WTC11 (cell line): Measurements from ENCODE around the gene MIGA2. TPM values are rescaled to one million over a fixed set of nuclear protein-coding genes. Genes with fewer than 3 reads are reported as not detected.

Experiments
- ATAC-seq: fragments of 200-7000 bp; cut with Tn5 transposase; 2 replicates; pipeline ENCODE4 v1.10.0; 2021; ENCODE audit warnings: mild to moderate bottlenecking, moderate library complexity
- CTCF ChIA-PET: fragments of 300-600 bp; sonication (Branson Sonifier 250); formaldehyde crosslinking; loops from one replicate; lab custom pipeline; 2021; ENCODE audit warnings: antibody characterized with exemption; lab: Charles Lee
- POLR2A ChIA-PET: fragments of 350-600 bp; sonication (Branson Sonifier 250); formaldehyde crosslinking; loops from one replicate; lab custom pipeline; 2021; ENCODE audit warnings: antibody characterized with exemption; lab: Charles Lee
- DNase-seq: peaks from one replicate; pipeline ENCODE4 v3.0.0; 2021; ENCODE audit warnings: low spot score
- H3K27ac Mint-ChIP-seq: 2 replicates; pipeline ENCODE4 v1.8.0; 2021; ENCODE audit warnings: mixed read lengths
- H3K27me3 Mint-ChIP-seq: 2 replicates; pipeline ENCODE4 v1.8.0; 2021; ENCODE audit warnings: low read depth, mild to moderate bottlenecking, moderate library complexity, mixed read lengths
- H3K36me3 Mint-ChIP-seq: 2 replicates; pipeline ENCODE4 v1.8.0; 2021; ENCODE audit warnings: mixed read lengths
- H3K4me1 Mint-ChIP-seq: 2 replicates; pipeline ENCODE4 v1.8.0; 2022; ENCODE audit warnings: mixed read lengths
- H3K4me3 Mint-ChIP-seq: 2 replicates; pipeline ENCODE4 v1.8.0; 2021; ENCODE audit warnings: mild to moderate bottlenecking, moderate library complexity, mixed read lengths
- H3K9me3 Mint-ChIP-seq: 2 replicates; pipeline ENCODE4 v1.8.0; 2021; ENCODE audit warnings: mixed read lengths
- GTF2I ChIP-seq: fragments of 250-450 bp; sonication (Bioruptor Pico); conservative IDR thresholded peaks from 2 replicates; pipeline ENCODE4 v1.4.0; 2021; ENCODE audit warnings: mild to moderate bottlenecking
- HMGXB4 ChIP-seq: sonication (generic); formaldehyde crosslinking; IDR thresholded peaks from 2 replicates; pipeline ENCODE4 v1.8.1; 2023; ENCODE audit warnings: mild to moderate bottlenecking, moderate library complexity, missing genetic modification reagents
- IRF1 ChIP-seq: sonication (generic); formaldehyde crosslinking; IDR thresholded peaks from 2 replicates; pipeline ENCODE4 v1.8.0; 2023; ENCODE audit warnings: missing genetic modification reagents
- MYBL2 ChIP-seq: sonication (generic); formaldehyde crosslinking; IDR thresholded peaks from 2 replicates; pipeline ENCODE4 v1.8.1; 2023; ENCODE audit warnings: mild to moderate bottlenecking, moderate library complexity, missing genetic modification reagents
- NR1H2 ChIP-seq: sonication (generic); formaldehyde crosslinking; IDR thresholded peaks from 2 replicates; pipeline ENCODE4 v1.9.0; 2021; ENCODE audit warnings: mild to moderate bottlenecking, moderate library complexity, missing genetic modification reagents
- PRDM15 ChIP-seq: sonication (generic); formaldehyde crosslinking; IDR thresholded peaks from 2 replicates; pipeline ENCODE4 v1.8.0; 2022; ENCODE audit warnings: missing genetic modification reagents
- SMAD4 ChIP-seq: sonication (generic); formaldehyde crosslinking; IDR thresholded peaks from 2 replicates; pipeline ENCODE4 v1.8.0; 2022; ENCODE audit warnings: mild to moderate bottlenecking, missing genetic modification reagents
- SOX15 ChIP-seq: fragments of 250-450 bp; sonication (Bioruptor Pico); IDR thresholded peaks from 2 replicates; pipeline ENCODE4 v1.9.0; 2021; ENCODE audit warnings: mild to moderate bottlenecking
- TCF7 ChIP-seq: sonication (generic); formaldehyde crosslinking; IDR thresholded peaks from 2 replicates; pipeline ENCODE4 v1.8.0; 2022; ENCODE audit warnings: mild to moderate bottlenecking, low read depth, missing genetic modification reagents, moderate library complexity
- TEAD4 ChIP-seq: sonication (generic); formaldehyde crosslinking; IDR thresholded peaks from 2 replicates; pipeline ENCODE4 v1.8.0; 2022; ENCODE audit warnings: mild to moderate bottlenecking, missing genetic modification reagents
- TP53 ChIP-seq: sonication (generic); formaldehyde crosslinking; IDR thresholded peaks from 2 replicates; pipeline ENCODE4 v1.8.1; 2023; ENCODE audit warnings: mild to moderate bottlenecking, missing genetic modification reagents
- ZBTB21 ChIP-seq: sonication (generic); formaldehyde crosslinking; IDR thresholded peaks from 2 replicates; pipeline ENCODE4 v1.8.1; 2023; ENCODE audit warnings: mild to moderate bottlenecking, missing genetic modification reagents, borderline replicate concordance
- ZNF232 ChIP-seq: sonication (generic); formaldehyde crosslinking; IDR thresholded peaks from 2 replicates; pipeline ENCODE4 v1.8.0; 2022; ENCODE audit warnings: mild to moderate bottlenecking, missing genetic modification reagents
- total RNA-seq: library from RNA; stranded (reverse); gene quantifications from 3 replicates; pipeline ENCODE4 v1.2.3, GENCODE V29; 2021
- TF ChIP-seq, protein P1 (sequence below): sonication (generic); formaldehyde crosslinking; IDR thresholded peaks from 2 replicates; pipeline ENCODE4 v1.8.0; 2023; ENCODE audit warnings: mild to moderate bottlenecking, missing genetic modification reagents
- TF ChIP-seq, protein P2 (sequence below): sonication (generic); formaldehyde crosslinking; IDR thresholded peaks from 2 replicates; pipeline ENCODE4 v1.8.1; 2023; ENCODE audit warnings: mild to moderate bottlenecking, missing genetic modification reagents
- TF ChIP-seq, protein P3 (sequence below): sonication (generic); formaldehyde crosslinking; IDR thresholded peaks from 2 replicates; pipeline ENCODE4 v1.8.1; 2023; ENCODE audit warnings: mild to moderate bottlenecking, missing genetic modification reagents, borderline replicate concordance
- TF ChIP-seq, protein P4 (sequence below): fragments of 250-450 bp; sonication (Bioruptor Pico); conservative IDR thresholded peaks from 2 replicates; pipeline ENCODE4 v1.9.0; 2021; ENCODE audit warnings: mild to moderate bottlenecking
- TF ChIP-seq, protein P5 (sequence below): sonication (generic); formaldehyde crosslinking; conservative IDR thresholded peaks from 2 replicates; pipeline ENCODE4 v1.8.1; 2022; ENCODE audit warnings: mild to moderate bottlenecking, missing genetic modification reagents

The MIGA2 gene
- total RNA-seq, 1 experiment from 2014 or later: 61.7 TPM

- TF ChIP-seq TP53 (CRISPR knock-in tag): no peak
- no peak for TF ChIP-seq PRDM15 (CRISPR knock-in tag)
- TF ChIP-seq MYBL2 (CRISPR knock-in tag): no peak
Measured at GRCh38 chr9:129060991-129061390, 24.6 kb downstream of the MIGA2 start (continued).

- no peak overlapping the region for H3K27ac Mint-ChIP-seq
- CTCF ChIA-PET: no interaction called here
- no peaks in the 10 kb centered on the region for H3K9me3 Mint-ChIP-seq
- POLR2A ChIA-PET: no interaction called here
- ATAC-seq (no peak), DNase-seq (no peak)
- H3K4me1 Mint-ChIP-seq: no peaks in the 10 kb centered on the region
- H3K36me3 Mint-ChIP-seq: peaks cover 23% of the 10 kb centered on the region
- no peaks in the 10 kb centered on the region for H3K27me3 Mint-ChIP-seq
- H3K4me3 Mint-ChIP-seq: no peak overlapping the region
- TF ChIP-seq GTF2I (no peak), TCF7 (CRISPR knock-in tag) (no peak), NR1H2 (CRISPR knock-in tag) (no peak), SMAD4 (no peak), ZNF232 (no peak), ZBTB21 (no peak), TEAD4 (CRISPR knock-in tag) (no peak), IRF1 (no peak), HMGXB4 (no peak), SOX15 (CRISPR knock-in tag) (no peak)
- TF ChIP-seq, protein P1, sequence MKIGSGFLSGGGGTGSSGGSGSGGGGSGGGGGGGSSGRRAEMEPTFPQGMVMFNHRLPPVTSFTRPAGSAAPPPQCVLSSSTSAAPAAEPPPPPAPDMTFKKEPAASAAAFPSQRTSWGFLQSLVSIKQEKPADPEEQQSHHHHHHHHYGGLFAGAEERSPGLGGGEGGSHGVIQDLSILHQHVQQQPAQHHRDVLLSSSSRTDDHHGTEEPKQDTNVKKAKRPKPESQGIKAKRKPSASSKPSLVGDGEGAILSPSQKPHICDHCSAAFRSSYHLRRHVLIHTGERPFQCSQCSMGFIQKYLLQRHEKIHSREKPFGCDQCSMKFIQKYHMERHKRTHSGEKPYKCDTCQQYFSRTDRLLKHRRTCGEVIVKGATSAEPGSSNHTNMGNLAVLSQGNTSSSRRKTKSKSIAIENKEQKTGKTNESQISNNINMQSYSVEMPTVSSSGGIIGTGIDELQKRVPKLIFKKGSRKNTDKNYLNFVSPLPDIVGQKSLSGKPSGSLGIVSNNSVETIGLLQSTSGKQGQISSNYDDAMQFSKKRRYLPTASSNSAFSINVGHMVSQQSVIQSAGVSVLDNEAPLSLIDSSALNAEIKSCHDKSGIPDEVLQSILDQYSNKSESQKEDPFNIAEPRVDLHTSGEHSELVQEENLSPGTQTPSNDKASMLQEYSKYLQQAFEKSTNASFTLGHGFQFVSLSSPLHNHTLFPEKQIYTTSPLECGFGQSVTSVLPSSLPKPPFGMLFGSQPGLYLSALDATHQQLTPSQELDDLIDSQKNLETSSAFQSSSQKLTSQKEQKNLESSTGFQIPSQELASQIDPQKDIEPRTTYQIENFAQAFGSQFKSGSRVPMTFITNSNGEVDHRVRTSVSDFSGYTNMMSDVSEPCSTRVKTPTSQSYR (CRISPR knock-in tag): no peak
- TF ChIP-seq, protein P2, sequence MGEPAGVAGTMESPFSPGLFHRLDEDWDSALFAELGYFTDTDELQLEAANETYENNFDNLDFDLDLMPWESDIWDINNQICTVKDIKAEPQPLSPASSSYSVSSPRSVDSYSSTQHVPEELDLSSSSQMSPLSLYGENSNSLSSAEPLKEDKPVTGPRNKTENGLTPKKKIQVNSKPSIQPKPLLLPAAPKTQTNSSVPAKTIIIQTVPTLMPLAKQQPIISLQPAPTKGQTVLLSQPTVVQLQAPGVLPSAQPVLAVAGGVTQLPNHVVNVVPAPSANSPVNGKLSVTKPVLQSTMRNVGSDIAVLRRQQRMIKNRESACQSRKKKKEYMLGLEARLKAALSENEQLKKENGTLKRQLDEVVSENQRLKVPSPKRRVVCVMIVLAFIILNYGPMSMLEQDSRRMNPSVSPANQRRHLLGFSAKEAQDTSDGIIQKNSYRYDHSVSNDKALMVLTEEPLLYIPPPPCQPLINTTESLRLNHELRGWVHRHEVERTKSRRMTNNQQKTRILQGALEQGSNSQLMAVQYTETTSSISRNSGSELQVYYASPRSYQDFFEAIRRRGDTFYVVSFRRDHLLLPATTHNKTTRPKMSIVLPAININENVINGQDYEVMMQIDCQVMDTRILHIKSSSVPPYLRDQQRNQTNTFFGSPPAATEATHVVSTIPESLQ (CRISPR knock-in tag): no peak
- TF ChIP-seq, protein P3, sequence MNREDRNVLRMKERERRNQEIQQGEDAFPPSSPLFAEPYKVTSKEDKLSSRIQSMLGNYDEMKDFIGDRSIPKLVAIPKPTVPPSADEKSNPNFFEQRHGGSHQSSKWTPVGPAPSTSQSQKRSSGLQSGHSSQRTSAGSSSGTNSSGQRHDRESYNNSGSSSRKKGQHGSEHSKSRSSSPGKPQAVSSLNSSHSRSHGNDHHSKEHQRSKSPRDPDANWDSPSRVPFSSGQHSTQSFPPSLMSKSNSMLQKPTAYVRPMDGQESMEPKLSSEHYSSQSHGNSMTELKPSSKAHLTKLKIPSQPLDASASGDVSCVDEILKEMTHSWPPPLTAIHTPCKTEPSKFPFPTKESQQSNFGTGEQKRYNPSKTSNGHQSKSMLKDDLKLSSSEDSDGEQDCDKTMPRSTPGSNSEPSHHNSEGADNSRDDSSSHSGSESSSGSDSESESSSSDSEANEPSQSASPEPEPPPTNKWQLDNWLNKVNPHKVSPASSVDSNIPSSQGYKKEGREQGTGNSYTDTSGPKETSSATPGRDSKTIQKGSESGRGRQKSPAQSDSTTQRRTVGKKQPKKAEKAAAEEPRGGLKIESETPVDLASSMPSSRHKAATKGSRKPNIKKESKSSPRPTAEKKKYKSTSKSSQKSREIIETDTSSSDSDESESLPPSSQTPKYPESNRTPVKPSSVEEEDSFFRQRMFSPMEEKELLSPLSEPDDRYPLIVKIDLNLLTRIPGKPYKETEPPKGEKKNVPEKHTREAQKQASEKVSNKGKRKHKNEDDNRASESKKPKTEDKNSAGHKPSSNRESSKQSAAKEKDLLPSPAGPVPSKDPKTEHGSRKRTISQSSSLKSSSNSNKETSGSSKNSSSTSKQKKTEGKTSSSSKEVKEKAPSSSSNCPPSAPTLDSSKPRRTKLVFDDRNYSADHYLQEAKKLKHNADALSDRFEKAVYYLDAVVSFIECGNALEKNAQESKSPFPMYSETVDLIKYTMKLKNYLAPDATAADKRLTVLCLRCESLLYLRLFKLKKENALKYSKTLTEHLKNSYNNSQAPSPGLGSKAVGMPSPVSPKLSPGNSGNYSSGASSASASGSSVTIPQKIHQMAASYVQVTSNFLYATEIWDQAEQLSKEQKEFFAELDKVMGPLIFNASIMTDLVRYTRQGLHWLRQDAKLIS (CRISPR knock-in tag): no peak
- TF ChIP-seq, protein P4, sequence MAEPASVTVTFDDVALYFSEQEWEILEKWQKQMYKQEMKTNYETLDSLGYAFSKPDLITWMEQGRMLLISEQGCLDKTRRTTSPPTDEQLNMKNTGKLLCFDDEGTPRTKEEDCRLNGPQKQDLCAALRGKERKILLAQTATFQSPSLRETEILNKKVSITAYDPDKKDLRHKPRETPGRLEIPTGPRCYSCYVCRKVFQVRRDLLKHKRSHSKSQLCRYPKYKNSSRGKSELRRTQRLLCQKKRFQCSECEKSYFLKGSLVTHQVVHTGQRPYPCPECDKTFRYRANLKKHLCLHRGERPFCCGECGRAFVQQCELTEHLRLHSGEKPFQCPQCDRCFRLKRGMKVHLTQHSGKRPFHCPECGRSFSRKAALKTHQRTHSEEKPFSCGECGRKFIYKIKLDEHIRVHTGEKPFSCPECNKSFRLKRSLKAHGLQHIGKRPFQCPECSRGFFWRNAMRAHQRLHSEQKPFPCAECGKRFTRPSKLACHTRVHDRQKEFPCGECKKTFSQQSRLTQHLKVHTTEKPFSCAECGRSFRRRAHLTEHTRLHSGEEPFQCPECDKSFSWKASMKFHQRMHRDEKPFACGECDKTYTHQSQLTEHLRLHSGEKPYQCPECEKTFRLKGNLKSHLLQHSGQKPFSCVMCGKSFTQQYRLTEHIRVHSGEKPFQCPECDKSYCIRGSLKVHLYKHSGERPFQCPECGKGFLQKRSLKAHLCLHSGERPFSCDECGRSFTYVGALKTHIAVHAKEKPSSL (CRISPR knock-in tag): no peak
- TF ChIP-seq, protein P5, sequence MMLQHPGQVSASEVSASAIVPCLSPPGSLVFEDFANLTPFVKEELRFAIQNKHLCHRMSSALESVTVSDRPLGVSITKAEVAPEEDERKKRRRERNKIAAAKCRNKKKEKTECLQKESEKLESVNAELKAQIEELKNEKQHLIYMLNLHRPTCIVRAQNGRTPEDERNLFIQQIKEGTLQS (CRISPR knock-in tag): no peak
Measured at GRCh38 chr9:129063061-129063460, 26.6 kb downstream of the MIGA2 start.
